NCI-H524 (cell line): ENCODE data around the gene TMC1.
"Not testable (repeated sequence)": the region's sequence is repeated elsewhere in the genome, so short reads cannot be mapped to it uniquely, and the experiment has no call there.

ENCODE experiments used
- DNase-seq, 2 experiments: peaks; one replicate each; lab custom pipeline; 2025; lab: John Stamatoyannopoulos, UW

Gene TMC1

DNA sequence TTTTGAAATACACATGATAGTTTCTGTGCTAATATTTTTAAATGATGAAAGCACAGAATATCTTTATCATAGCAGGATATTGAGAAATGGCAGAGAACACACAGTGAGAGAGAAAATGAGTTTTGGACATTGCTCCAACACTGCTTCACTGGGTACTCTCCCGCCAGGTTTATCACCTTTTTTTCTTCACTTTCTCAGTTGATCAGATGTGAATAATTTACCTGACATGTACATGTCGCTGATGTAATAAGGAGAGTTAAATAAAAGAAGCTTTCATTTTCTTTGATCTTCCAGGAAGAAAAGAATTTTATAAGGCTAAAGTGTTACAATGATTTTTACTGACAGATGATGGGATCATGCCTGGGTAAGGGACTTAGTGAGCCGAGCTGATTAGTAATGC lies 297.0 kb downstream of the TMC1 start:
- DNase-seq, result peak in 1 of 2 experiments; percentile 0

DNA sequence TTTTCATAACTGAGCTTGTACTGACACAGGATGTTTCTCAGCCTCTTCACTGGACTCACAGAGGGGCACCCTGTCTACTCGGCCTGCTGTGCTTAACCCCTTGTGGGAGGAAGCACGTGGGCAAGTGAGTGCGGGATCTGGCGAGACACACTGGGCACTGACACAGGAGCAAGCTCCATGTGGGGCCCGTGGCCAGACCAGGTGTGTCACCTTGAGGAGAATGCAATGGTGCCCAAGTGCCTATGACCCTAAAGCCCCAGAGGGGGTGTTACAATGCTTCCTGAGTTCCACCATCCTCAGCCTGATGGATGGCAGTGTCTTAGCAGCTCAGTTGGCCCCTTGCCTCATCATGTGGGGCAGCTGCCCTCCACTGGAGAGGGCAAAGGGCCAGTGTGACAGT lies 302.6 kb downstream of the TMC1 start:
- no peak for DNase-seq

DNA sequence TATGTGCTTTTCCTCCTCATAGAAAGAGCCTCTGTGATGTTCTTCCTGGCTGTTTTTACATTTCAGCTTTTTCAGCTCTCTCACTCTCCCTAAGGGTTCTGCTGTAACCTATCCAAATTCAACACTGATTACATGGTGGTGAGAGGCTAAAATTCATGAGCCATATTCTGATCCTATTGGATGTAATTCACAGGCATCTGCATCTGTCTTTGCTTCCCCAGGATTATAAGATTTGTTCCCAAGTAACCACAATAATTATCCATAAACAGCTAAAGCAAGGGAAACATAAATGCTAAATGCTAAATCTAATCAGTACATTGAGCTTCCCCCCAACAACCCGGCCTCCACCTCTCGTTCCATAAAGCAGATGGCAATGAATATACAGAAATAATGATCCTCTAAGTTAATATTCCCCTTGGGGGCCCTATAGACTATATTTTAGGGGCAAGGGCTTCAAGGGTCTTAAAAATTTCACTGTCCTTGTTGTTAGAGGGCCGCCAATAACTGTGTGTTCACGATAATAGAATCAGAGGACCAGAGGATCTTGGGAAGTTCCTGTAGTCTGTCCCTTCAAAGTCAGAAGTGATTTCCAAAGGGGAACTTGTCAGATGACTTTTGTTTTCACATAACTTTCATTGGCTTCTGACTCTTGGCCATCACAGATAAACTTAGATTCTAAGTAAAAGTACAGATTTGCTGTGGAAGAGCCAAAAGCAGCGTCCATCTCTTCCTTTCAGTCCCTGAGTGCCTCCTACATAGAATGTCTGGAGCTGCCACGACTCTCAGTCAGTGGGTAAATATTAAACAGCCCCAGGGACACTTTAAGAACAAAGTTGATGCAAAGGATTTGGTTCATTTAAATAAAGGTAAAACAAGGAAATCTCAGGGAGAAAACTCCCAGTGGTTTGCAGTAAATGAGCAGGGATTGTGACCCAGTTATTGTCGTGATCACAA lies 305.9 kb downstream of the TMC1 start:
- DNase-seq, result peak in 1 of 2 experiments; percentile 42

DNA sequence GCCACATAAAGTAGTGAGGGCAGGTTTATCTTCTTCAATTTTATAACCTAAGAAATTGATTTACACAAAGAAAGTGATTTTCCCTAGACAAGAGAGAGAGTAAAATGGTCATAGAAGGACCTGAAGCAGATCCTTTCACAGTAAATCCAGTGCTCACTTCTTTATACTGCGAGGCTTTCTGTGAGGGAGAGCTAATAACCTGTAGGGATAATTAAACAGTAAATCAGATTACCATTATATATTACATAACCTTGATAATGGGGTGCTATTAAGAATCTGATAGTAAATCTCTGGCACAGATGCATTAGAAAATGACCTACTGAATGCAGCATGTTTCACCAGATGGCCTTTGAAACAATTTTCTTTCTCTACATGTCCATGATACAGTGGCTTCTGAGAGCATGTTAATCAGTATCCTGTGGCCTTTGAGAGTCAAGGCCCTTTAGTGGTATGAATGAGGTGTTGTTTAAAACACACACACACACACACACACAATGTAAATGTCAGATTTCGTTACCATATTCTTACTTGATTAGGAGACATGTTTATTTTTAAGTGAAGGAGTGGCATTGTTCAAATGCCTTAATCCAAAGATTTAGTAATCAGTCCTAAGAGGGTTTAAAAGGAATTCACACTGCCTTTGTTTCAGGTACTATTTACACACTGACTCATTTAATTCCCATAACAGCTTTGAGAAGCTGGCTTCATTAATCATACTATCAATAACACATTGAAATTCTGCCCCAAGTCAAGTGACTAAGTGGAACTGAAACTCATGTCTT lies 306.7 kb downstream of the TMC1 start:
- DNase-seq, result peak; percentile 12 to 62

DNA sequence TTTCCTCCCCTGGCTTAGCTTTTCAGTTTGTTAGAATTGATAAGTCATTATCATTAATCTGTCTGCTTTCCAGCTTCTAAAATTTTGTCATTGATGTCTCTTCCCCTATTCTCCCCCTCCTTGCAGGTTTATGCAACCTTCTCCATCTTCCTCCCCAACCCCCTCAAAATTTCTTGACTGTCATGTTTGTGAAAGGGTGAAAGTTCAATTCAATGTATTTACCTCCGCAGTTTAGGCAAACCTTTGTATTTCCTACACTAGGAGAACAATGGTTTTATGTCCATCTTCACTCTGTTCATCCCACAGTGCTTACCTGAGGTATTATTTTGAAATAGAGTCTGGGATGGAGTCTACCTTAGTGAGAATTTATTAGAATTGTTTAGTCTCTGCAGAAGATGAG lies 313.6 kb downstream of the TMC1 start:
- DNase-seq, result no peak

DNA sequence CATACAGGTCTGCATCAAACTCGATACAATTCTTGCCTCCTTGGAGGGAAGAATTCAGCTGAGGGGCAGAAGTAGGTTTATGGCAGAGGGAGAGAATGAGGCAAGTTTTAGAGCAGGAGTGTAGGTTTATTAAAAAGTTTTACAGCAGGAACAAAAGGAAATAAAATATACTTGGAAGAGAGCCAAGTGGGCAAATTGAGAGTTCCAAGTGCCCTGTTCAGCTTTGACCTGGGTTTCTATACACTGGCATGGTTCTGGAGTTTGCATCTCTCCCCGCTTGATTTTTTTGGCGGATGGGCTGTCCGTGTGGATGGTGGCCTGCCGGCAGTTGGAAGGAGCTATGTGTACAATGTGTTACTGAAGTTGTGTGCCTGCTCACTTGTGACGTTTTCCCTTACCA lies 315.4 kb downstream of the TMC1 start:
- no peak for DNase-seq

DNA sequence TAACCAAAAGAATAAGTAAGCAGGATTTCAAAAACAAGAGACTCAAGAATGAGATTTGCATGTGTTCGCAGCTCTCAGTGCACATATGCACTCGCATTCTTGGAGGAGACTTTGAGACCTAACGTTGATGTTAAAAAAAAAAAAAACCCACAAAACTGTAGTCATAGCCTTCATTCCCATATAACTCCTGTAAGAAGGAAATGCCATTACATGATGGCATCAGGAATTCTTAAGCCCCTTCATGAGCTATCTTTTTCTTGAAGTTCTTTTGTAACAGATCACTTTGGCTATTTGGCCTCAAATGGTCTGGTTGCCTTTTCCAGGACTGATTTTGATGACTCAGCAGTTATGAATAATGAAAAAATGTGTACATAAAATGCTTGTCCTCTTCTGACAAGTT lies 317.7 kb downstream of the TMC1 start:
- no peak for DNase-seq

DNA sequence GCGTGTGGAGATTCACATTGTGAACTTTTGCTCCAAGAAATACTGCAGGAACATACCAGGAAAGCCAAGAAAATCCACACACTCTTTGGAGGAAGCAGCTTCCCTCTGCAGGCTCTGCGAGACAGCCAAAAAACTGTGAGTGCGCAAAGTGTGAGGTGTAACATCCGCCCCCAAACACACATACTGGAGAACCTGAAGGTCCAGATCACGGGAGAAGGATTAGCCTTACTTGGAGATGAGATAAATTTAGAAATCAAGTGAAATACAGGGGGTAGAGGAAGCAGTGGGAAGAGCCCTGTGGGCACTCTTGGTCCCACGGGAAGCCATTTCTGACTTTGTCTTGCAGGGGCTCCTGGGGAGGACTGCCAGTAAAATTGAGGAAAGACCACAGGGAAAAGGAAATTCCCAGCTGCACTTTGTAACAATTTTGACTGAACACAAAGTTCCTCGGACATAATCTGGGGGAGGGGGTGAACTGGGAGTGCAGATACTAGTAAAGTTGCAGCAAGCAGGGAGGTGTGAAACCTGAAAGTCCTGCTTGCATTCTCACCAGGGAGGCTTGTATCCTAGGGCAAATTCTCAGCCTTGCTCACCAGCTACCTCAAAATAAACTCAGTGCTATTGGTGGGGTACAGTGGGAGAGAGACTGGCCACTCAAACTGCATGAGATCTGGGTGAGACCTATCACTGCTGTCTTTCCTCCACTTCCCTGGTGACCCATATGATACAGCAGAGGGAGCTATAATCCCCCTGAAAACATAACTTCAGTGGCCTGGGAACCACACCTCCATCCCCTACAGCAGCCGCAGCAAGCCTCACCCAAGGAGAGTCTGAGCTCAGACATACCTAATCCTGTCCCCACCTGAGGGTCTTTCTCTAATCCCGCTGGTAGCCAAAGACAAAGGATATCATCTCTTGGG lies 322.4 kb downstream of the TMC1 start:
- DNase-seq, result peak in 1 of 2 experiments; percentile 4

DNA sequence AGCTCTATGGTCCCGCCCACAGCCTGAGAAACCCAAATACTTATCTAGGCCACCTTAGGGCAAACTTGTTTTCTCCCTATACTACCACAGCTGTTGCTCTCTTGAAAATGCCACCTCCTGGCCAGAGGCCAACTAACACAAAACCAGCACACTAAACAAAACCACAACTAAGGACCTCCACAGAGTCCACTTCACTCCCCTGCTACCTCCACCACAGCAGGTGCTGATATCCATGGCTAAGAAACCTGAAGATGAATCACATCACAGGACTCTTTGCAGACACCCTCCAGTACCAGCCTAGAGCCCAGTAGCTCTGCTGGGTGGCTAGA lies 323.0 kb downstream of the TMC1 start:
- DNase-seq, result no peak

DNA sequence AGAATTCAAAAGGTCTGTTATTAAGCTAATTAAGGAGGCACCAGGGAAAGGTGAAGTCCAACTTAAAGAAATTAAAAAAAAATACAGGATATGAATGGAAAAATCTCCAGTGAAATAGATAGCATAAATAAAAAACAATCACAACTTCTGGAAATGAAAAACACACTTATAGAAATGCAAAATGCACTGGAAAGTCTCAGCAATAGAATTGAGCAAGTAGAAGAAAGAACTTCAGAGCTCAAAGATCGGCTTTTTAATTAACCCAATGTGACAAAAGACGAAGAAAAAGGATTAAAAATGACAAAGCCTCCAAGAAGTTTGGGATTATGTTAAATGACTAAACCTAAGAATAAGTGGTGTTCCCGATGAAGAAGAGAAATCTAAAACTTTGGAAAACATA lies 323.6 kb downstream of the TMC1 start:
- DNase-seq, result not testable (repeated sequence)

DNA sequence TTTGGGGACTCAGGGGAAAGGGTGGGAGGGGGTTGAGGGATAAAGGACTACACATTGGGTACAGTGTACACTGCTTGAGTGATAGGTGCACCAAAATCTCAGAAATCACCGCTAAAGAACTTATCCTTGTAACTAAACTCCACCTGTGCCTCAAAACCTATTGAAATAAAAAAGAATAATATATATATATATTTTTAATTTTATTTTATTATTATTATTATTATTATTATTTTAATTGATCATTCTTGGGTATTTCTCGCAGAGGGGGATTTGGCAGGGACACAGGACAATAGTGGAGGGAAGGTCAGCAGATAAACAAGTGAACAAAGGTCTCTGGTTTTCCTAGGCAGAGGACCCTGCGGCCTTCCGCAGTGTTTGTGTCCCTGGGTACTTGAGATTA lies 328.8 kb downstream of the TMC1 start:
- DNase-seq, result not testable (repeated sequence)

DNA sequence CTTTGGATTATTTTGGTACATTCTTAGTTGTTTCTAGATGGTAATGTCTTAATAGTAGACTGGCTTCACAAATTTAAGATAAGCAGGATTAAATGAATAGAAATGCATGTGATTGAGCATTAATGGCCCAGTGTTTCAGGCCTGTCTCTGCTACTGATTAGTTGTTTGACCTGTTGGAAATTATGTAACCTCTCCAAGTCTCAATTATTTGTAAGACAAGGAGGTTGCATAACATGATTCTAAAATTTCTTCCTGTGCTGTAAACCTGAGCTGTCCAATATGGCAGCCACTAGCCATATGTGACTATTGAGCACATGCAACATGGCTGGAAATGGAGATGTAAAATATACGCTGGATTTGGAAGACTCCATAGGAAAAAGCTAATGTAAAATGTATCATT lies 333.9 kb downstream of the TMC1 start:
- DNase-seq, result no peak

DNA sequence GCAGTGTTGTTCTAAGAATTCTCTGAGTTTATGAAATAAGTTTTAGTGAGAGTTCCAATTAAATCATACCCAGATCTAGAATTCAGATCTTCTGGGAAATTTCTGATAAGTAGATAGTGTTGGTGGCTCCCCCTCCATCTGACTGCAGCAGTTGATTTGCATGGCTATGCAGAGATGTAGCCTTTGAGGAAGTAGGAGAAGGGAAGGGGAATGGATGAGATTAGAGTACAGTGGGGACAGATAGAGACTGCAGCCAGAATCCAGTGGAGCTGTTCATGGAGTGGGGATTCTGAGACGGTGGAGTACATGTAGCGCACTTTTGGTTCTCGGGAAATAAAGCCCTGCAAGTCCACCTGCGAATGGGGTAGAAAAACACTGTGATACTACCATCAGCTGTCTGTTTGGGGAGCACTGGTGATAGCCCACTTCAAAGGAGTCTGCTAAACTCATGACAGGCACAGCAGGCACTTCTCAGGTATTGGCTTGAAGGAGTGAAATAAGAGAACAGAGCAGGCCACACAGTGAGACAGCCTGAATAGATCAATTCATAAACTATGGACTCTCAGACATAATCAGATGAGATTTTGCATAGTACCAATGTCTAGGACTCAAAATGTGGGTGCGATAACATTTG lies 334.6 kb downstream of the TMC1 start:
- peak in 1 of 2 experiments; percentile 2 for DNase-seq

DNA sequence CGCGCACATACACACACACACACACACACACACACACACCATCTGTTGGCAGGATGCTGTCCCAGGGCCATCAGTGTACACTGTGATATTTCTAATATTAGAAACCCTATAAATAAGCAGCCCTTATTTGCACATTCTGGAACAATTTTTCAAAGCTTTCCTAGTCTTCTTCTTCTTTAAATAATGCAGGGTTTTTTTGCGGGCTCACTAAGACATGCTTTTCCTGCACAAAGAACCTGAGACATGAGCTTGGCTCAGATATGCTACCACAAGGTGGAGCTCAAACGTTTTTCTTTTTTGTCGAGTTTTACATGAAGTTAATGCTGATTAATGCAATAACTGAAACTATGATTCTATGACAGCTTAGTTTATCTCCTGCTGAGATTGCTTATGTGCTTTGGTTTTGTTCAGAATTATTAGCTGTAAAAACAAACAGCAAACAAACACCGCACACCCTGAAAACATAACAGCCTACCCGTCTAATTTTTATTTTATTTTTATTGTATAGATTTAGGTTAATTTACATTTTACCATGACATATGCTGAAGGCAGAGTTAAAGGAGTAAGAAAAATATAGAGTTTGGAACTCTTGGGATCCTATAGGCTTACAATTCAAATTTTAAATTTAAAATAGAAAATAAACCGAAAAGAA lies 335.7 kb downstream of the TMC1 start:
- peak; percentile 5 to 48 for DNase-seq

DNA sequence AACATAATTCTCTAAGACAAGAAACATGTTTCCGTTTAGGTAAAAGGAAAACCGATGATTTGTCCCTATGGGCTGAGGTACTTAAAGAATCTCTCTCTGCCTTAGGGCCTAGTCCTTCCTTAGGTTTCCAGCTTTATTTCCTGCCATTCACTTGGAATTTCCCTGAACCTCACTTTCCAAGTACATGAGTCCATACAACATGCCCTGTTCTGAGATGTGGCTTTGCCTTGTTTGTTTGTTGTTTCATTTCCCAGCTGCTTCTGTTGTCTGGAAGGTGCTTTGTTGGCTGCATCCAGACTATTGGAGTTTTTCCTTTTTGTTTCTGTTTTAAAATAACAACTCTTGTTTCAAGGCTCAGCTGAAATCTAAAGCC lies 336.2 kb downstream of the TMC1 start:
- no peak for DNase-seq

DNA sequence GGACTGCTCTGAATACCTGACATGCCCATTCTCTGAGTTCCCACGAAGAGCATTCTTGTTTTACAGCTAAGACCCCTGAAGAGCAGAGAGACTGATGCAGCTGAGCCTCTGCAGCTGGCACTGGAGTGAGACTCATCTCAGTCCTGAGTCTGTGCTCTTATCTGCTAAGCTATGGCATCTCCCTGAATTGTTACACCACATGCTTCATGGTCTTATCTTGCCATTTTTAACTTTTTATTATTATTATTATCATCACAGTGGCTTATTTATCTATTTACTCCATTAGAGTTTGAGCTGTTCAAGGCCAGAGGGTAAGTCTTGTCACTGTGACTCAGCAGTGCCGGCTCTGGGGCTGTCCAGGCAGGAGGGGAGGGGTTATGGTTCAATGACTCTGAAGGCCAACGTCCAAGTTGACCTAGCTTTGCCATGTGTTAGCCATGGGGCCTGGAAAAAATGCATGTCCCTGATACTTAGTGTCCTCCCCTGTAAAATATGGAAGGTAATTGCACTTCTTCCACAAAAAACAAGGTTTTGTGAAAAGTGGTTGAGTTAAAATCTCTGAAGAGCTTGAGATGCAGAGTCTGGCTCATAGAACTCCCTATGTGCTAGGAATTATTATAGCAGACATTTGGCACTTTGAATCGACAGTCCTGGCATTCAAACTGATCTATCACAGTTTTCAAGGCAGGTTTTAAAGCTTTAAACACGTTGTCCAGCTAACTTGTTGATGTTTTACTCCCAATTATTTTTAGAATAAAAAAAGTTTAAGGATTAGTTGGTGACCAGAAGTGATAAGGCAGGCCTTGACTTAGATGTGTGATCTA lies 336.9 kb downstream of the TMC1 start:
- no peak for DNase-seq

DNA sequence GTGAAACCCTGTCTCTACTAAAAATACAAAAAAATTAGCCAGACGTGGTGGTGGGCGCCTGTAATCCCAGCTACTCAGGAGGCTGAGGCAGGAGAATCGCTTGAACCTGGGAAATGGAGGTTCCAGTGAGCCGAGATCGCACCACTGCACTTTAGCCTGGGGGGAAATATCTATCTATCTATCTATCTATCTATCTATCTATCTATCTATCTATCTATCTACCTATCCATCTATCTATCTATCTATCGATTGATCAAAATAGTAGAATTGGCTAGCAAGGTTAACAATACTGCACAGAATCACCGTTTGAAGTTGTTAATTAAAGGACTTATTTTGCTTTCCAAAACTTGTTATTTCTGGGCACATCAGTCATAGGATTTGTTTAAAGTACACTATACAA lies 341.4 kb downstream of the TMC1 start:
- DNase-seq, result not testable (repeated sequence)

DNA sequence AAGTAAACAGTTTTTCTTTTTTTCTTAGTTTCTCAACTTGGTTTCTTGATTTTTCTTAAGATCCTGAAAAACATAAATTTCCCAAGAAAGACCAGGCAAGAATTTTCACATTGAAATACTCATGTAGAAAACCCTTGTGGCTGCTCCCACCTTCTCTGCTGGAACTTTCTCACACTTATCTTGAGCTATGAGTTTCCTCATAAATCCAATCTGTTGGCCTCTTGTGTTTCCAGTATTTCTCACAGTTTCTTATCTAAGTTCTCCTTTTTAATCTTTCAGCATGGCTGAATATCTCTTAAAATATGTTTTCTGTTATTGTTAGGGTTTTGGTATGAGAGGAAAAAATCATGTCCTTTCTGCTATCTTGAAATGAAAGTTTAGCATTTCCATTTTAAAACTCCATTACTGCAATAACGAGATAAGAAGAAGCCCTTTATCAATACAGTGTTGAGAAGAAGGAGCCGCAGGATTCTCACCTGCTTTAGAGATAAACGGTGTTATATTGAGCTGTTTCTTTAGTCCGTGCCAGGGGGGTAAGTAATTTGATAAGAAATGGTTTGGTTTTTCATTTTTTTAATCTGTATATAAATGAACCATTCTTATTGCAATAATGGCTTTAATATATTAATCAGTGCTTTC lies 342.2 kb downstream of the TMC1 start:
- no peak for DNase-seq

DNA sequence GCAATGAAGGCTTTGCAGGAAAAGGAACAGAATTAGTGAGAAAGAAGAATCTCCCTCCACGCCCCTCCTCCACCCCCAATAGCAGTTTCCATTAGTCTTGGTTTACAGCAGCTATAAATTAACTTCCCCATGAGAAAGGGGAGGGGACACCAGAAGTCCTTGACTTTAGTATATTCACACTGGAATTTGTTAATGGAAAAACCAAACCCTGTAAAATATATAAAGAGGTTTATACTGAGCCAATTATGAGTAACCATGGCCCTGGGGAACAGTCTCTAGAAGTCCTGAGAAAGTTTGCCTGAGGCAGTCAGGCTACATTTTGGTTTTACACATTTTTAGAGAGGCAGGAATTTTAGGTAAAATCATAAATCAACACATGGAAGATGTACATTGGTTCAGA lies 342.9 kb downstream of the TMC1 start:
- DNase-seq, result no peak

DNA sequence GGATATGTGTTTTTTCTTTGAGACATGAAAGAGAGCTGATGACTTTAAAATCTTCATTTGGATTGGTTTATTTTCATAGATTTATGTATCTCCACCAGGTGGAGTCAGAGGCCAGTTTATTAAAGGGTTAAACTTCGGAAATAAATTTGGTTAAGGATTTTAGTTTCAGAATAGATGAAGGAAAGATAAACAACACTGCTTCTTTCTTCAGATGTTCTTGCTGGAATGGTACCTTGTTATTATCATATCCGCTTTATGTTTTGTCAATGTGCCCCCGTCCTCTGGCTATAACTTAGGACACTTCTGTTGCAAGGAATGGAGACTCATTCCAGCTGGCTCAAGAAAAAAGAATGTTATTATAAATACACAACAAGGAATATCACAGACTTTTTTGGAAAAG lies 350.3 kb downstream of the TMC1 start:
- DNase-seq, result no peak
